Effector memory CD4-positive, alpha-beta T cell (primary cell): Measurements from ENCODE around the gene HSF2BP.

Experiments
- DNase-seq, 3 donors: peaks; one replicate each; pipeline ENCODE4 v3.0.0-alpha.2; 2020
- H3K27ac ChIP-seq: 2 replicates; pipeline ENCODE4 v1.7.0; 2013; ENCODE audit warnings: mild to moderate bottlenecking, low read length, moderate library complexity; ENCODE audit not compliant: insufficient read depth, poor library complexity, severe bottlenecking
- H3K27me3 ChIP-seq: replicated peaks from 2 replicates; pipeline ENCODE4 v1.7.0; 2013; ENCODE audit warnings: mild to moderate bottlenecking, low read length; ENCODE audit not compliant: insufficient read depth, control insufficient read depth, poor library complexity, severe bottlenecking
- H3K36me3 ChIP-seq: 2 replicates; pipeline ENCODE4 v1.7.0; 2013; ENCODE audit warnings: mild to moderate bottlenecking, low read length, moderate library complexity; ENCODE audit not compliant: control insufficient read depth, insufficient read depth
- H3K4me1 ChIP-seq: 2 replicates; pipeline ENCODE4 v1.7.0; 2013; ENCODE audit warnings: low read length, mild to moderate bottlenecking; ENCODE audit not compliant: control insufficient read depth, insufficient read depth, poor library complexity, severe bottlenecking
- H3K4me3 ChIP-seq: 2 replicates; pipeline ENCODE4 v1.7.0; 2013; ENCODE audit warnings: low read length, low read depth, mild to moderate bottlenecking; ENCODE audit not compliant: insufficient read depth, poor library complexity, severe bottlenecking
- H3K9me3 ChIP-seq: 2 replicates; pipeline ENCODE4 v1.7.0; 2013; ENCODE audit warnings: mild to moderate bottlenecking, low read length, moderate library complexity; ENCODE audit not compliant: control insufficient read depth

HSF2BP gene

DNA sequence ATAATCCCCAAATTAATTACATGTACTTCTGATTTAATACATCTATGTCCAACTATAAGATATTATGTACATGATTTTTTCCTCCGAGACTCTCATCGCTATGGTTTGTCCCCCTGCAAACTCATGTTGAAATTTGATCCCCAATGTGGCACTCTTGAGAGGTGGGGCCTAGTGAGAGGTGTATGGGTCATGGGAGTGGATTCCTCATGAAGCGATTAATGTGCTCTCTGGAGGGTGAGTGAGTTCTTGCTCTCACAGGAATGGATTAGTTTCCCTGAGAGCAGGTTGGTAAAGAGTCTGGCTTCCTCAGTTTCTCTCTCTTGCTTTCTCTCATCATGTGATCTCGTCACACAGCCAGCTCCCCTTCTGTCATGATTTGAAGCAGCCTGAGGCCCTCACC is 16.1 kb downstream of the HSF2BP start:
- Histone ChIP-seq H3K4me3 (no peak overlapping the region), H3K27me3 (no peaks in the 10 kb centered on the region), H3K27ac (no peak overlapping the region), H3K4me1 (no peaks in the 10 kb centered on the region), H3K36me3 (no peaks in the 10 kb centered on the region), H3K9me3 (no peaks in the 10 kb centered on the region)
- no peak for DNase-seq

DNA sequence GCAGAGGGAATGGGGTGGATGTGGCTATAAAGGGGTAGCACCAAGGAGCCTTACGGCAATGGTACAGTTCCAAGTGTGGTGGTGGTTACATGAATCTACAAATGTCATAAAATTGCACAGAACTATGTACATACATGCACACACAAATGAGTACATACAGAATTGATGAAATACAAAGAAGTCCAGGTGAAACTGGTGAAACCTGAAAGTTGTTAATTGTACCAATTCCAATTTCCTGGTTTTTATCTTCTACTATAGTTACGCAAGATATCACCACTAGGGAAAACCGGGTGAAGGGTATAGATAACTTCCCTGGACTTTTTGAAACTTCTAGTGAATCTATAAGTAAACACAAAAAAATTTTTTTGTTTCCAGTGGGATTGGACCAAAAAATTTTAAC is 18.9 kb downstream of the HSF2BP start:
- Histone ChIP-seq H3K4me1 (no peaks in the 10 kb centered on the region), H3K9me3 (no peaks in the 10 kb centered on the region), H3K27ac (no peak overlapping the region), H3K36me3 (no peaks in the 10 kb centered on the region), H3K27me3 (no peaks in the 10 kb centered on the region), H3K4me3 (no peak overlapping the region)
- no peak for DNase-seq

DNA sequence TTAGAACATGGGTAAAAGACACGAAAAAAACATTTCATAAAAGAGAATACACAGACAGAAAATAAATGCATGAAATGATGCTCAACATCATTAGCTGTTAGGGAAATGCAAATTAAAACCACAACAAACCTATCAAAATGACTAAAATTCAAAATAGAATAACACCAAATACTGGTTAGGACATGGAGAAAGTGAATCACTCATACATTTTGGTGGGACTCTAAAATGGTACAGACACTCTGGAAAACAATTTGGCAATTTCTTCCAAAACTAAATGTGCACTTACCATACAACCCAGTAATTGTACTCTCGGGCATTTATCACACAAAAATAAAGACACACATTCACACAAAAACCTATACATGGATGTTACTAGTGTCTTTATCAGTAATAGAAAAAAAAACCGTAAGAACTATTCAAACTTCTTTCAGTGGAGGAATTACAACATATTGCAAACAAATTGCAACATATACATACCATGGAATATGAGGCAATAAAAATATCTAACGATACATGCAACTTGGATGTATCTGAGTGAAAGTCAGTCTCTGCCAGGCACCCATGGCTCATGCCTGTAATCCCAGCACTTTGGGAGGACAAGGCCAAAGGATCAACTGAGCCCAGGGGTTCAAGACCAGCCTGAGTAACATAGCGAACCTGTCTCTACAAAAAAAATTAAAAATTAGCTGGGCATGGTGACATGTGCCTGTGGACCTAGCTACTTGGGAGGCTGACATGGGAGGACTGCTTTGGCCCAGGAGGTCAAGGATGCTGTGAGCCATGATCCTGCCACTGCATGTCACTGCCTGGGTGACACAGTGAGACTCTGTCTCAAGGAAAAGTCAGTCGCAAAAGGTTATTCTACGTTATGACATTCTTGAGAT is 19.6 kb downstream of the HSF2BP start:
- Histone ChIP-seq H3K4me3 (no peak overlapping the region), H3K27ac (no peak overlapping the region), H3K9me3 (no peaks in the 10 kb centered on the region), H3K36me3 (no peaks in the 10 kb centered on the region), H3K27me3 (no peaks in the 10 kb centered on the region), H3K4me1 (no peaks in the 10 kb centered on the region)
- no peak for DNase-seq

DNA sequence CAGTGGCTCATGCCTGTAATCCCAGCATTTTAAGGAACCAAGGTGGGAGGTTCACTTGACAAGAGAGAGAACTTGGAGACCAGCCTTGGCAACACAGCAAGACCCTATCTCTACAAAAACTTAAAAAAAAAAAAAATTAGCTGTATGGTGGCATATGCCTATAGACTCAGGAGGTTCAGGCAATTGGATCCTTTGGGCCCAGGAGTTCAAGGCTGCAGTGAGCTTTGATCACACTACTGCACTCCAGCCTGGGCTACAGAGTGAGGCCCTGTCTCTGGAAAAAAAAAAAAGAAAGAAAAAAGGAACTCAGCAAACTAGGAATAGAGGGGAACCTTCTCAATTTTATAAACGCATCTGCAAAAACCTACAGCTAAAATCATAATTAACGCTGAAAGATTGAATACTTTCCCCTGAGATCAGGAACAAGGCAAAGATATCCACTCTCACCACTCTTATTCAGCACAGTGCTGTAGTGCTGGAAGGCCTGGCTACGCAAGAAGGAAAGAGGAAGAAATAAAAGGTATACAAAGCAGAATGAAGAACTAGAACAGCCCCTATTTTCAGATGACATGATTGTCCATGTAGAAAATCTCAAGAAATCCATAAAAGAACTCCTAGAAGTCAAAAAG is 21.6 kb downstream of the HSF2BP start:
- no peaks in the 10 kb centered on the region for H3K36me3 ChIP-seq
- no peaks in the 10 kb centered on the region for H3K4me1 ChIP-seq
- H3K9me3 ChIP-seq, result no peaks in the 10 kb centered on the region
- H3K27ac ChIP-seq, result no peak overlapping the region
- H3K4me3 ChIP-seq, result no peak overlapping the region
- H3K27me3 ChIP-seq, result no peaks in the 10 kb centered on the region
- DNase-seq, result no peak

DNA sequence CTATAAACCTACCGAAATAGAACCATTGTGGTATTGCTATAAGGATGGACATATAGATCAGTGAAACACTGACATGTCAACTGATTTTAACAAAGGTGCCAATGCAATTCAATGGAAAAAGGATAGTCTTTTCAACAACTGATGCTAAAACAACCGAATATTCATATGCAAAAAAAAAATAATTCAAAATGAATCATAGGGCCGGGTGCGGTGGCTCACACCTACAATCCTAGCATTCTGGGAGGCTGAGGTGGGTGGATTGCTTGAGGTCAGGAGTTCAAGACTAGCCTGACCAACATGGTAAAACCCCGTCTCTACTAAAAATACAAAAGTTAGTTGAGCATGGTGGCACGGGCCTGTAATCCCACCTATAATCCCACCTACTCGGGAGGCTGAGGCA is 23.9 kb downstream of the HSF2BP start:
- H3K4me3 ChIP-seq, result no peak overlapping the region
- no peak overlapping the region for H3K27ac ChIP-seq
- H3K36me3 ChIP-seq, result no peaks in the 10 kb centered on the region
- no peaks in the 10 kb centered on the region for H3K4me1 ChIP-seq
- H3K27me3 ChIP-seq, result no peaks in the 10 kb centered on the region
- DNase-seq, result no peak
- H3K9me3 ChIP-seq, result no peaks in the 10 kb centered on the region

DNA sequence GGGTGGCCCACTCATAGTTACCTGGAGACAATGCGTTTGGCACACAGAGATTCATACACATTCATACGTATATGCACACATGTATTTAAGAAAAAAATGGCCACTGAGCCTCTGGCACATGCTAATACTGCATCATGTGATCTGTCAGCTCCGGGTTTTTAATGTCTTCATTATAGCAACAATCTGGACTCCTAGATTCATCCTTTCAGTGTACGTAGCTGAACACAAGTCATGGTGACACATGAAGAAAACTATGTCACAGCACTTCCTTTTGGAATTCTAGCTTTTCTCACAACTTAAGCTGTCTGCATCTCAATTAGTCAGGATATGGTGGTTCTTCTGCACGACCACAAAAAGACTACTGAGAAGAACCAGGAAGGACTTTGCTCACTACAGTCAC is 24.7 kb downstream of the HSF2BP start:
- Histone ChIP-seq H3K27me3 (no peaks in the 10 kb centered on the region), H3K27ac (no peak overlapping the region), H3K4me3 (no peak overlapping the region), H3K9me3 (no peaks in the 10 kb centered on the region), H3K4me1 (no peaks in the 10 kb centered on the region), H3K36me3 (no peaks in the 10 kb centered on the region)
- no peak for DNase-seq

DNA sequence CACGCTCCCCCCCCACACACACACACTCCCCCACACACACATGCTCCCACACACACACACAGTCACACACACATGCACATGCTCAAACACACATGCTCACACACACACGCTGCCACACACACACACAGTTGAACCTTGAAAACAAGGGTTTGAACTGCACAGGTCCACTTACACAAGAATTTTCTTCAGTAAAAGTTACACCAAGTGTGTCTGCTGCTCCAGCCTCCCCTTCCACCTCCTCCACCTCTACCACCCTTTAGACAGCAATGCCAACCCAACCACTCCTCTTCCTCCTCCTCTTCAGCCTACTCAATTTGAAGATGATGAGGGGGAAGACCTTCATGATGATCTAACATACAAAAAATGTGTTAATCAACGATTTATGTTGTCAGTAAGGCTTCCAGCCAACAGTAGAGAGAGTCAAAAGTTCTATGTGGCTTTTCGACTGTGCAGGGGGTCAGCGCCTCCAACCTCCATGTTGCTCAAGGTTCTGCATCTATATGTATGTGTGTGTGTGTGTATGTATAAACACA is 26.8 kb downstream of the HSF2BP start:
- Histone ChIP-seq H3K36me3 (no peaks in the 10 kb centered on the region), H3K4me3 (no peak overlapping the region), H3K4me1 (no peaks in the 10 kb centered on the region), H3K27ac (no peak overlapping the region), H3K9me3 (no peaks in the 10 kb centered on the region), H3K27me3 (no peaks in the 10 kb centered on the region)
- DNase-seq, result no peak

DNA sequence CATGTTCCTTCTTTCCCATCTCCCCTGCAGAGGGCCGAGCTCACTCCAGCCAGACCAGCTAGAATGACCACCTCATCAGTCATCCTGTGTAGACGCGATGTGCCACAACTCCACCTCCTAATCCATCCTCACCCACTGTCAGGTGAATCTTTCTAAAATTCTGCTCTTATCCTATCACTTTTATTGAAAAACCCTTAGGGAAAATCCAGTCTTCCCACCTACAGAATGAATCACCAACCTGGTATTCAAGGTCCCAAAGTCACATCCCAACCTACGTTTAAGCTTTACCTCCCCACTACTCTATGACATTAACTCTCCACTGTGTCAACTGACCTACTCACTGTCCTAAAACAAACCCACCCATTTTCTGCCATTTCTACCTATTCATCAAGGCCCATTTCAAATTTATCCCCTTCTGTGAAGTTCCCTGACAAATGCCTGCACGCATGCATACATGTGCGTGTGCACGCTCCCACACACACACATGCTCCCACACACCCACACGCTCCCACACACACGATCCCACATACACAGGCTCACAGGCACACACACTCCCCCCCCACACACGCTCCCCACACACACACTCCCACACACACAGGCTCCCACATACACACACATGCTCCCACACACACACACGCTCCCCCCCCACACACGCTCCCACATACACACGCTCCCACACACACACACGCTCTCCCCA is 27.7 kb downstream of the HSF2BP start:
- no peak overlapping the region for H3K27ac ChIP-seq
- no peaks in the 10 kb centered on the region for H3K27me3 ChIP-seq
- H3K4me1 ChIP-seq, result no peaks in the 10 kb centered on the region
- DNase-seq, result no peak
- no peaks in the 10 kb centered on the region for H3K36me3 ChIP-seq
- no peak overlapping the region for H3K4me3 ChIP-seq
- H3K9me3 ChIP-seq, result no peaks in the 10 kb centered on the region

DNA sequence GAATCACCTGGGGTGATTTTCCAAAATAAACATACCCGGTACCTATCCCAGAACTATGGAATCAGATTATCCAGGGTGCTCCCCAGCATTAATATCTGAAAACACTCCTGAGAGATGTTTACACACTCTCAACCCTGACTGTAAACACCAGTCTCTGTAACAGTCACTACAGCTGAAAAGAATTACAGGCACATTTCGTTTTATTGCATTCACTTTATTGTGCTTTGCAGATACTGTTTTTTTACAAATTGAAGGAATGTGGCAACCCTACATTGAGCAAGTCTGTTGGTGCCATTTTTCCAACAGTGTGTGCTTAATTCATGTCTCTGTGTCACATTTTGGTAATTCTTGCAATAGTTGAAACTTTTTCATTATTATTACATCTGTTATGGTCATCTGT is 31.8 kb downstream of the HSF2BP start:
- Histone ChIP-seq H3K36me3 (no peaks in the 10 kb centered on the region), H3K27ac (no peak overlapping the region), H3K4me3 (no peak overlapping the region), H3K4me1 (no peaks in the 10 kb centered on the region), H3K27me3 (no peaks in the 10 kb centered on the region), H3K9me3 (no peaks in the 10 kb centered on the region)
- DNase-seq, result no peak

DNA sequence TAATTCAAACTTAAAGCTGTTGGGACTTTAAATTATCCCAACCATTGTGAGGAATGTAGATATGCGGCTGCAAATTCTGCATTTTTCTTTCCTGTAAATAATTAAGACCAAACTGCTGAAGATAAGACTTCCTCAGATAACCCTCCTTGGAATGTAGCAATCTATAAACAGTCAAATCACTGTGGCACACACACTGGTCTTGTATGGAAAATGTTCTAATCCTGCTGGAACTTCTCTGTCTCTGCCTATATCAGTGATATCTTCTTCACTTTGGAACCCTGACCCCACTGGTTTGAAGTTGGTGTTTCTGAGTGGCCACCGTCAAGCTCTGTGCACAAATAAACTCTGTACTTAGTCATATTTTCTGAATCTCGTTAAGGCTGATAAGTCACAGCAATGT is 32.9 kb downstream of the HSF2BP start:
- H3K27me3 ChIP-seq, result no peaks in the 10 kb centered on the region
- H3K9me3 ChIP-seq, result no peaks in the 10 kb centered on the region
- no peak overlapping the region for H3K4me3 ChIP-seq
- no peak overlapping the region for H3K27ac ChIP-seq
- no peaks in the 10 kb centered on the region for H3K4me1 ChIP-seq
- H3K36me3 ChIP-seq, result no peaks in the 10 kb centered on the region
- no peak for DNase-seq
